MM.1S (cell line): ENCODE results near the gene PLD3.

ENCODE experiments used
- DNase-seq: peaks from one replicate; pipeline ENCODE4 v3.0.0-alpha.2; 2015
- H2AFZ ChIP-seq: fragments of 300-600 bp; sonication (generic); 2 replicates; pipeline ENCODE4 v1.6.0; 2016; ENCODE audit warnings: antibody characterized with exemption, low read length
- H3F3A ChIP-seq: fragments of 300-600 bp; sonication (generic); 2 replicates; pipeline ENCODE4 v1.6.1; 2016; ENCODE audit warnings: mild to moderate bottlenecking, antibody characterized with exemption, low read length, moderate library complexity, mixed read lengths; ENCODE audit not compliant: insufficient read depth
- H3K27ac ChIP-seq: fragments of 300-600 bp; sonication (generic); 2 replicates; pipeline ENCODE4 v1.5.1; 2016; ENCODE audit warnings: mild to moderate bottlenecking, low read length
- H3K27me3 ChIP-seq: fragments of 300-600 bp; sonication (generic); replicated peaks from 2 replicates; pipeline ENCODE4 v1.6.0; 2016; ENCODE audit warnings: low read length; ENCODE audit not compliant: insufficient read depth
- H3K36me3 ChIP-seq: fragments of 300-600 bp; sonication (generic); replicated peaks from 2 replicates; pipeline ENCODE4 v1.6.1; 2016; ENCODE audit warnings: mild to moderate bottlenecking, low read length, mixed read lengths; ENCODE audit not compliant: insufficient read depth
- H3K4me1 ChIP-seq: fragments of 300-600 bp; sonication (generic); 2 replicates; pipeline ENCODE4 v1.6.1; 2016; ENCODE audit warnings: low read length, mixed read lengths
- H3K4me2 ChIP-seq: fragments of 300-600 bp; sonication (generic); 2 replicates; pipeline ENCODE4 v1.6.0; 2016; ENCODE audit warnings: low read depth, low read length
- H3K4me3 ChIP-seq: fragments of 300-600 bp; sonication (generic); 2 replicates; pipeline ENCODE4 v1.5.1; 2016; ENCODE audit warnings: low read length, mixed read lengths
- H3K79me2 ChIP-seq: fragments of 300-600 bp; sonication (generic); 2 replicates; pipeline ENCODE4 v1.6.1; 2016; ENCODE audit warnings: mixed run types, low read length, mixed read lengths
- H3K9ac ChIP-seq: fragments of 300-600 bp; sonication (generic); 2 replicates; pipeline ENCODE4 v1.6.1; 2016; ENCODE audit warnings: low read length, mixed read lengths
- H3K9me2 ChIP-seq: fragments of 300-600 bp; sonication (generic); replicated peaks from 2 replicates; pipeline ENCODE4 v1.6.1; 2016; ENCODE audit warnings: mild to moderate bottlenecking, low read length, mixed read lengths; ENCODE audit not compliant: insufficient read depth
- H3K9me3 ChIP-seq: fragments of 300-600 bp; sonication (generic); replicated peaks from 2 replicates; pipeline ENCODE4 v1.6.1; 2016; ENCODE audit warnings: mild to moderate bottlenecking, low read length, mixed read lengths; ENCODE audit not compliant: insufficient read depth
- H4K20me1 ChIP-seq: fragments of 300-600 bp; sonication (generic); 2 replicates; pipeline ENCODE4 v1.6.1; 2016; ENCODE audit warnings: mild to moderate bottlenecking, low read length, moderate library complexity, mixed read lengths; ENCODE audit not compliant: insufficient read depth
- CTCF ChIP-seq: fragments of 300-600 bp; sonication (generic); IDR thresholded peaks from 2 replicates; pipeline ENCODE4 v1.5.1; 2016; ENCODE audit warnings: antibody characterized with exemption, low read length, mixed read lengths
- EZH2 ChIP-seq: fragments of 300-600 bp; sonication (generic); optimal IDR thresholded peaks from 2 replicates; pipeline ENCODE3; 2017; ENCODE audit warnings: low read depth, mild to moderate bottlenecking, antibody characterized with exemption, low read length, mixed read lengths
- EZH2phosphoT487 ChIP-seq: fragments of 300-600 bp; sonication (generic); IDR thresholded peaks from 2 replicates; pipeline ENCODE4 v1.6.1; 2018; ENCODE audit warnings: antibody characterized with exemption, low read length

PLD3 gene

DNA sequence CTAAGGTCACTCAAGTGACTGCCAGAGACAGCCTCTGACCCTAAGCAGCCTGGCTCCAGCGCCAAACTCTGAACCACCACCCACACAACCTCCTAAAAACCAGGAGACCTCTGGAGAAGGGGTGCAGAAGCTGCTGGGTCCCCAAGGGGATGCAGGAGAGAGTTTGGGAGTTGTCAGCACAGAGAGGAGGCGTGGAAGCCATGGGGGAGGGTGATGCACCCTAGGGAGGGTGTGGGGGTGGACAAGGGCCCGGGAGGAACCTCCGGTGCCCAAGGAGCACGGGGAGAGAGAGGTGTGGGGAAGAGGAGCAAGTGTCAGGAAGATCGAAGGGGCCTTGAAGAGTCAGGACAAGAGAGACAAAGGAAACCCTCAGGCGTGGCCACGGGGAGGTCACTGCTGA lies 43.6 kb downstream of the PLD3 start:
- peaks cover 7% of the 10 kb centered on the region; the same call in 1 of the 2 replicates for H3F3A ChIP-seq
- no peak overlapping the region for H3K4me3 ChIP-seq
- DNase-seq: no peak
- no peaks in the 10 kb centered on the region for H3K9me2 ChIP-seq
- H3K9me3 ChIP-seq: no peaks in the 10 kb centered on the region
- H3K27me3 ChIP-seq: peaks cover 44% of the 10 kb centered on the region
- H3K79me2 ChIP-seq: no peaks in the 10 kb centered on the region
- H4K20me1 ChIP-seq: no peaks in the 10 kb centered on the region
- no peak for TF ChIP-seq CTCF
- no peak for TF ChIP-seq EZH2
- TF ChIP-seq EZH2phosphoT487: no peak
- no peaks in the 10 kb centered on the region for H3K36me3 ChIP-seq
- H3K4me1 ChIP-seq: no peaks in the 10 kb centered on the region
- H3K9ac ChIP-seq: no peak overlapping the region
- H3K27ac ChIP-seq: no peak overlapping the region
- H3K4me2 ChIP-seq: no peak overlapping the region
- no peak overlapping the region for H2AFZ ChIP-seq

DNA sequence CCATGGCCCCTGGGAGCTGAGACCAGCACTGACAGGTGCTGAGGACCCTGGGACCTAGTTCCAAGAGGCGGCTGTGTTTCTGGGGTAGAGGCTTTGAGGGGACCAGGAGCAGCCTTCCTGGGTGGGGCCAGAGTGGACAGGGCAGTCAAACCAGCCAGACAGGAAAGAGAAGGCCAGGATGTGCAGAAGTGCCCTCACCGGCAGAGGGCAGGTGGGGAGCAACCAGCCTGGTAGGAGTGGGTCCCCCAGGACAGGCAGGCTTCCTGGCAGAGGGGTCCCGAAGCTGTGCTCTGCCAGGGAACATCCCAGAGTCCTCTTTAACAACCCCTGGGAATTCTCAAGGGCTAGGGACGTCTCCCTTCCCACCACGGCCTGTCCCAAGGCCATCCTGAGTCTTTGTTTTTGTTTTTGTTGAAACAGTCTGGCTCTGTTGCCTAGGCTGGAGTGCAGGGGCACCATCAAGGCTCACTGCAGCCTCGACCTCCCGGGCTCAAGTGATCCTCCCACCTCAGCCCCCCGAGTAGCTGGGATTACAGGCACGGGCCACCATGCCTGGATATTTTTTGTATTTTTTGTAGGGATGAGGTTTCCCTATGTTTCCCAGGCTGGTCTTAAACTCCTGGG lies 44.5 kb downstream of the PLD3 start:
- Histone ChIP-seq H3K9ac (no peak overlapping the region), H3F3A (peaks cover 7% of the 10 kb centered on the region; the same call in 1 of the 2 replicates), H3K4me1 (no peaks in the 10 kb centered on the region), H3K4me2 (no peak overlapping the region), H3K79me2 (no peaks in the 10 kb centered on the region), H2AFZ (no peak overlapping the region), H3K9me3 (no peaks in the 10 kb centered on the region), H4K20me1 (no peaks in the 10 kb centered on the region), H3K9me2 (no peaks in the 10 kb centered on the region), H3K4me3 (no peak overlapping the region), H3K27me3 (peaks cover 44% of the 10 kb centered on the region), H3K36me3 (no peaks in the 10 kb centered on the region), H3K27ac (no peak overlapping the region)
- TF ChIP-seq EZH2 (no peak), EZH2phosphoT487 (no peak), CTCF (no peak)
- no peak for DNase-seq

DNA sequence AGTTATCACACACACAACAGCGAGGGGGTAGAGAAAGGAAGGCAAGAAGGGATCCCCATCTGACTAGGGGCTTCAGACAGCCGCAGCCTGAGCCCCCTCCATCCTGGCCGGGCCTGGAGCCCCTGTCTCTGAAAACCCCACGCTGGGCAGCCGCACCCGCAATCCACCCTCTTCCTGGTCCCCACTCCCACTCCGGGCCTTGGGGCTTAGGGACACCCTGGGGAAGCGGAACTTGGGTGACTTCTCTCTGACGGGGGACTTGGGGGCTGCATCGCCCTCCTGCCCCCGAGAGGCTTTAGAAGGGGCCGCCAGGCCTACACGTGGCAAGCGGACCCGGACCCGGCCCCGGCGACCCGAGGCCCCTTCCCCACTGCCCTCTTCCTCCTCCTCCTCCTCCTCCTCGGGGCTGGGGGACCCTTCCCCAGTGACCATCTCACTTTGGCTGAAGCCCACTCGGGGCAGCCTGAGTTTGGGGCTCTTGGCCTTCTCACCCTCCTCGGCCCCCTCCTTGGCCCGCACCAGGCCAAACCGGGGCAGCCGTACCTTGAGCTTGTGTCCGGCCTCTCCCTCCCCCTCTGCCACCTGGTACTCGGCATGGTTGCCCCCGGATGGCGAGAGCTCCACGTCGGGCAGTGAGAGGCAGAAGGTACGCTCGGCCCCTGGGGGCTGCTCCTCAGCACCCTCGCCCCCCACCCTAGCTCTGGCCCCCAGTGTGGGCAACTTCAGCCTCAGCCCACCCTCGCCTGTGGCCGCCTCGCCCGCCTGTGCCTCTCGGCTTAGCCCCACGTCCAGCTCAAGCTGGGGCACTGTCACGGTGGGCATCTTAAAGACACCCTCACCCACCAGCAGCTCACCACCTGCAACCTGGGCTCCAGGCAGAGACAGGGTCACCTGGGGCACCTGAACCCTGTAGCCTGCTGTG lies 45.7 kb downstream of the PLD3 start:
- Histone ChIP-seq H3K27ac (no peak overlapping the region), H2AFZ (no peak overlapping the region), H3K9ac (no peak overlapping the region), H3K9me2 (no peaks in the 10 kb centered on the region), H3K27me3 (peaks cover 46% of the 10 kb centered on the region), H3K79me2 (no peaks in the 10 kb centered on the region), H3K36me3 (no peaks in the 10 kb centered on the region), H3K4me3 (no peak overlapping the region), H3F3A (peaks cover 7% of the 10 kb centered on the region; the same call in 1 of the 2 replicates), H3K4me2 (no peak overlapping the region), H3K4me1 (no peaks in the 10 kb centered on the region), H3K9me3 (no peaks in the 10 kb centered on the region), H4K20me1 (no peaks in the 10 kb centered on the region)
- no peak for TF ChIP-seq EZH2phosphoT487
- TF ChIP-seq EZH2: no peak
- no peak for TF ChIP-seq CTCF
- no peak for DNase-seq
